ENCODE measurements around the gene CLDN4. TPM values are rescaled to one million over a fixed set of nuclear protein-coding genes. Genes with fewer than 3 reads are reported as not detected.
"Not testable (repeated sequence)": the region's sequence is repeated elsewhere in the genome, so short reads cannot be mapped to it uniquely, and the experiment has no call there.

The CLDN4 gene
- total RNA-seq, 1 experiment from 2014 or later, result not detected

DNA sequence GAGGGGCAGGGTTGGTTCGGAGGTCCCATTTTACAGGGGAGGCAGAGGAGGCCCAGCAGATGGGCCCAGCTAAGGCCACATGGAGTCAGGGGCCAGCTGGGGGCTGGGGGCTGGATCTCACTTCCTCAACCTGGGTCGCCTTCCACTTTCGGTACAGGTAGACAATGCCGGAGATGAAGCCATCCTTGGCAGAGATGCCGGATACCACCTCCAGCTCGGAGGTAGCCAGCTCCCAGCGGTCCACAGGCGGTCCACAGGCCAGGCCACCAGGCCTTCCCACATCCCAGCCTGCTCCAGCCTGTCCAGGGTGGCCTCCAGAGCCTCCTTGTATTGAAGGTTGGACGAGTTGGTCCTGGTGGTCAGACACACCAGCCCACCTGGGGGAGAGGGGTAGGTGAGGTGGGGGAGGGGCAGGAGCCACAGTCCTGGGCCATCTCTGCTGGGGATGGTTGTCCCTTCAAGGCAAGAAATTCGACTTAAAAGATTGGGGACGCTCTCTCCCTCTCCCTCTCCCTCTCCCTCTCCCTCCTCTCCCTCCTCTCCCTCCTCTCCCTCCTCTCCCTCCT, 3.9 kb downstream of the CLDN4 start:
- no peak for DNase-seq (ENCODE audit: low read depth, low spot score)
- in situ Hi-C loops (cut with HindIII; ENCODE audit: low pct_unique_long_range_greater_than_20kb, low sequenced_read_pairs), result no loop called here

DNA sequence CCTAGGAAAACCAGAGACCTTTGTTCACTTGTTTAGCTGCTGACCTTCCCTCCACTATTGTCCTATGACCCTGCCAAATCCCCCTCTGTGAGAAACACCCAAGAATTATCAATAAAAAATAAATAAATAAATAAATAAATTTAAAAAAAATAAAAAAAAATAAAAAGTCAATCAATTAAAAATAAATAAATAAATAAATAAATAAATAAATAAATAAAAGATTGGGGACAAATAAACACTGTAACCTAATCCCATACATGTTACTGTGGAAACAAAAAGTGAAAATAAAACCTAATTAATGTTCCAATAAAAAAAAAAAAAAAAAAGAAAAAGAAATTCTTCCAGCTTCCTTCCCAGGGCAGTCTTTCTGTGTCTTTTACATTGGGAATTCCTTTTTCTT, 6.4 kb downstream of the CLDN4 start:
- in situ Hi-C loops (cut with HindIII; ENCODE audit: low pct_unique_long_range_greater_than_20kb, low sequenced_read_pairs); DNase-seq (ENCODE audit: low read depth, low spot score): not testable (repeated sequence)

DNA sequence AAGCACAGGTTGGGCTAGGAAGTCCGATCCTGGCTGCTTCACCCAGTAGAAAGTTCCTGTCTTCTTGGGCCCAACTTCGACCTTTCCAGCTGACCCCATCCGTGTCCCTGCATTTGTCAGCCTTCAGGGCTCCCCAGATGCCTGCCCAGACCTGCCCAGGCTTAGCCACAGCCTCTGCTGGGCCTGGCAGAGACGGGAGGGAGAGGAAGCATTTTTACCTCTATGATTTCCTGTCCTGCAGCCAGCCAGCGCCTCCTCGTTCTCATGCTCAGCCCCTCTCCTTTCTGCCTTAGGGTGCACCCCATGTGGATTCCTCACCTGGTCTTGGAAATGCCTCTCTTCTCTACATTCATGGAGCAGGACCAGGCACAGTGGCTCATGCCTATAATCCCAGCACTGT, 7.8 kb downstream of the CLDN4 start:
- DNase-seq (ENCODE audit: low read depth, low spot score), result no peak
- in situ Hi-C loops (cut with HindIII; ENCODE audit: low pct_unique_long_range_greater_than_20kb, low sequenced_read_pairs), result no loop called here

DNA sequence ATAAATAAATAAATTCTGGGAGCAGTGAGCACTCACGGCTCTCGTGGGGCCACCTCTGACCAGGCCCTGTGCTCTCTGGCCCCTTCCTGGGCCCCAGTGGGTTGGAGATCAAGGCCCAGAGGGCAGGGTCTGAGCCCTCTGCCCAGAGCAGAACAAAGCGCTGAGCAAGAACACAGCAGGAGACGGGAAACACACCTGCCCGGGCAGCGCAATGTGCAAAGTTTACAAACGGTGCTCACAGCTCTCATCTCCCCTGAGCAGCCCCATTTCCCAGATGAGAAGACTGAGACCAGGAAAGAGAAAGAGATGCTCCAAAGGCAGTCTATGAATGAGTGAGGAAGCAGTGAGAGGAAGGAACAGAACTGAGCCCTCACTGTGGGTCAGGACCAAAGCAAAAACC, 8.5 kb downstream of the CLDN4 start:
- no peak for DNase-seq (ENCODE audit: low read depth, low spot score)
- in situ Hi-C loops (cut with HindIII; ENCODE audit: low pct_unique_long_range_greater_than_20kb, low sequenced_read_pairs), result no loop called here

GRCh38 chr7:73839743-73840714, 9.2 kb downstream of the CLDN4 start:
- in situ Hi-C loops (cut with HindIII; ENCODE audit: low pct_unique_long_range_greater_than_20kb, low sequenced_read_pairs), result no loop called here
- DNase-seq (ENCODE audit: low read depth, low spot score), result no peak

DNA sequence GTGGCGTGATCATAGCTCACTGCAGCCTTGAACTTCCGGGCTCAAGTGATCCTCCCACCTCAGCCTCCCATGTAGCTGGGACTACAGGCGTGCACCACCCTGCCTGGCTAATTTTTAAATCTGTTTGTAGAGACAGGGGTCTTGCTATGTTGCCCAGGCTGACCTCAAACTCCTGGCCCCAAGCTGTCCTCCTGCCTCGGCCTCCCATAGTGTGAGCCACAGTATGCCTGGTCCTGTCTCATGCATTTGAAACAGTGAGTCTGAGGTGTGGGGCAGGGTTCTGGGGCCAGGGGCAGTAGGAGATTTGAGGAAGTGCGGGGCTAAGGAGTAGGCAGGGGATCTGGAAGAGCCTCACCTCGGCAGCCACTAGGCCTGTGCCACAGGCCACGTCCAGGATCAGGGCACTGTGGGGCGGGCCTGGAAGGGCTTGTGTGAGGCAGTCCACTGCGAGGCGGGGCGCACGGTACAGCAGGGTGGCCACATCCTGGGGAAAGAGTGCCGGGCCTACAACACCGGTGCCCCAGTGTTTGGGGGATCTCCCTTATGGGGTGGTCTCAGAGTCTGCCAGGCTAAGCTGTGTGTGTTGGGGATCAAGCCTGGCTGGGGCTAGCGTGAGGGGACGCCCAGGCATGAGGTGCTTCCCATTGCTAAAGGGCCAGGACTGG, 10.1 kb downstream of the CLDN4 start:
- in situ Hi-C loops (cut with HindIII; ENCODE audit: low pct_unique_long_range_greater_than_20kb, low sequenced_read_pairs), result no loop called here
- DNase-seq (ENCODE audit: low read depth, low spot score), result no peak

- in situ Hi-C loops (cut with HindIII; ENCODE audit: low pct_unique_long_range_greater_than_20kb, low sequenced_read_pairs), result no loop called here
- no peak for DNase-seq (ENCODE audit: low read depth, low spot score)
These were observed 10.9 kb downstream of the CLDN4 start for GRCh38 chr7:73841689-73842066.

- in situ Hi-C loops (cut with HindIII; ENCODE audit: low pct_unique_long_range_greater_than_20kb, low sequenced_read_pairs), result no loop called here
These were observed 11.5 kb downstream of the CLDN4 start, which contains the start of gene METTL27 for GRCh38 chr7:73842067-73842976. Gene METTL27, minus strand, starts transcription at chr7:73842516. Its CDS starts 376 bp downstream, at chr7:73842140.

GRCh38 chr7:73844131-73844547, 13.3 kb downstream of the CLDN4 start:
- no peak for DNase-seq (ENCODE audit: low read depth, low spot score)
- in situ Hi-C loops (cut with HindIII; ENCODE audit: low pct_unique_long_range_greater_than_20kb, low sequenced_read_pairs), result no loop called here

More at GRCh38 chr7:73842067-73842976, 11.5 kb downstream of the CLDN4 start, which contains the start of gene METTL27:
- peak; percentile 95 for DNase-seq (ENCODE audit: low read depth, low spot score)

- in situ Hi-C loops (cut with HindIII; ENCODE audit: low pct_unique_long_range_greater_than_20kb, low sequenced_read_pairs), result no loop called here
- no peak for DNase-seq (ENCODE audit: low read depth, low spot score)
These were observed 14.2 kb downstream of the CLDN4 start for GRCh38 chr7:73844848-73845460.

GRCh38 chr7:73845701-73846195, 15.0 kb downstream of the CLDN4 start:
- DNase-seq (ENCODE audit: low read depth, low spot score); in situ Hi-C loops (cut with HindIII; ENCODE audit: low pct_unique_long_range_greater_than_20kb, low sequenced_read_pairs): not testable (repeated sequence)

DNA sequence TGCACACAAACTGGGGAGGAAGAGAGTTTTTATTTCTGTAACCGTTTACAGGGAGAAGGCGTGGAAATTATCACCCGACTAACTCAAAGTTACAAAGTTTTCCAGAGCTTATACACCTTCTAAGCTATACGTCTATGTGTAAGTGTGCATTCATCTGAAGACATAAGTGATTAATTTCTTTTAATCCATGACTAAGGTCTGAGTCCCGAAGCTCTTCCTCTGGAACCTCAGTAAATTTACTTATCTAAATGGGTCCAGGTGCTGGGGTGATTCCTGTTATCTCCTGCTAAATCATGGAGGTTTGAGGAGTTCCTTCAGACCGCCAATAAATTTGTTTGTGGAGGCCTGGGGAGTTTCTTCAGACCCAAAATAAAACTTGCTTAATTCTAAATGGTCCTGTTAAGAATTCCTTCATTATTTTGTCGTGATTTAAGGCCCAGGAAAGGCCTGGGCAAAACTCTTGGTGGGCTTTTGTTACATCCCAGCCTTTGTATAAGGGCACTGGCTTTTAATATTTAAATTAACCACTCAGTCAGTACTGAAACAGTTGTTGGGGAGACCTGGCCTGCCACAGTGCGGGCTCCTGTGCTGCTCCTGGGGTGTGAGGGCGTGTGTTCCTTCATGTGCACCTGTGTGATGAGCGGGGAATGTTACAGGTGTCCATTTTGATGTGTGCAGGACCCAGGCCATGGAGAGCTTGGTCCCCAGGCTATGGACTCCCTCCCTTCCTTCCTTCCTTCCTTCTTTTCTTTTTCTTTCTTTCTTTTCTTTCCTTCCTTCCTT, 17.3 kb downstream of the CLDN4 start:
- in situ Hi-C loops (cut with HindIII; ENCODE audit: low pct_unique_long_range_greater_than_20kb, low sequenced_read_pairs), result no loop called here
- DNase-seq (ENCODE audit: low read depth, low spot score), result no peak

DNA sequence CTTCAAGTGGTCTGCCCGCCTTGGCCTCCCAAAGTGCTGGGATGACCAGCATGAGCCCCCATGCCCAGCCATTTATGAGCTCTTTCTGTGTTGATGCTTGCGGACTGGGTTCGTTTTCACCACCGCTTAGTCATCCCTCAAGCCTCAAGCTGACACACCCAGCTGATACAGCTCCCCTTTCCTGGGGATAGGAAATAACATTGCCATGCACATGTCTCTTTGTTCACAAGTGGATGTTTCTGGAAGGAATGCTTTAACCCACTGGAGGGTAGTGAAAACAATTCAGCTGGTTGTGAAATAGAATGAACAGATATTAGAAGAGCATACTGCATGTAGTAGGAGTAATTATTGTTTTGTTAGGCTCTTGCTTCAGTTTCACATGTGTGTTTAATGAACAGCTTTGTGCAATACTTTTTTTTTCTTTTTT, 20.0 kb downstream of the CLDN4 start:
- in situ Hi-C loops (cut with HindIII; ENCODE audit: low pct_unique_long_range_greater_than_20kb, low sequenced_read_pairs), result no loop called here
- DNase-seq (ENCODE audit: low read depth, low spot score), result no peak

GRCh38 chr7:73851410-73852338, 20.9 kb downstream of the CLDN4 start:
- peak; percentile 60 for DNase-seq (ENCODE audit: low read depth, low spot score)
- in situ Hi-C loops (cut with HindIII; ENCODE audit: low pct_unique_long_range_greater_than_20kb, low sequenced_read_pairs), result no loop called here

- DNase-seq (ENCODE audit: low read depth, low spot score), result no peak
- in situ Hi-C loops (cut with HindIII; ENCODE audit: low pct_unique_long_range_greater_than_20kb, low sequenced_read_pairs), result no loop called here
These were observed 21.7 kb downstream of the CLDN4 start for GRCh38 chr7:73852500-73852899.

Data from SK-MEL-5 (cell line).